NCI-H2029 (cell line): ENCODE results near the gene GBP6.
"Not testable (repeated sequence)": the region's sequence is repeated elsewhere in the genome, so short reads cannot be mapped to it uniquely, and the experiment has no call there.

Source experiments
- DNase-seq: peaks from one replicate; lab custom pipeline; 2025; lab: John Stamatoyannopoulos, UW

GBP6 gene, protein sequence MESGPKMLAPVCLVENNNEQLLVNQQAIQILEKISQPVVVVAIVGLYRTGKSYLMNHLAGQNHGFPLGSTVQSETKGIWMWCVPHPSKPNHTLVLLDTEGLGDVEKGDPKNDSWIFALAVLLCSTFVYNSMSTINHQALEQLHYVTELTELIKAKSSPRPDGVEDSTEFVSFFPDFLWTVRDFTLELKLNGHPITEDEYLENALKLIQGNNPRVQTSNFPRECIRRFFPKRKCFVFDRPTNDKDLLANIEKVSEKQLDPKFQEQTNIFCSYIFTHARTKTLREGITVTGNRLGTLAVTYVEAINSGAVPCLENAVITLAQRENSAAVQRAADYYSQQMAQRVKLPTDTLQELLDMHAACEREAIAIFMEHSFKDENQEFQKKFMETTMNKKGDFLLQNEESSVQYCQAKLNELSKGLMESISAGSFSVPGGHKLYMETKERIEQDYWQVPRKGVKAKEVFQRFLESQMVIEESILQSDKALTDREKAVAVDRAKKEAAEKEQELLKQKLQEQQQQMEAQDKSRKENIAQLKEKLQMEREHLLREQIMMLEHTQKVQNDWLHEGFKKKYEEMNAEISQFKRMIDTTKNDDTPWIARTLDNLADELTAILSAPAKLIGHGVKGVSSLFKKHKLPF

DNA sequence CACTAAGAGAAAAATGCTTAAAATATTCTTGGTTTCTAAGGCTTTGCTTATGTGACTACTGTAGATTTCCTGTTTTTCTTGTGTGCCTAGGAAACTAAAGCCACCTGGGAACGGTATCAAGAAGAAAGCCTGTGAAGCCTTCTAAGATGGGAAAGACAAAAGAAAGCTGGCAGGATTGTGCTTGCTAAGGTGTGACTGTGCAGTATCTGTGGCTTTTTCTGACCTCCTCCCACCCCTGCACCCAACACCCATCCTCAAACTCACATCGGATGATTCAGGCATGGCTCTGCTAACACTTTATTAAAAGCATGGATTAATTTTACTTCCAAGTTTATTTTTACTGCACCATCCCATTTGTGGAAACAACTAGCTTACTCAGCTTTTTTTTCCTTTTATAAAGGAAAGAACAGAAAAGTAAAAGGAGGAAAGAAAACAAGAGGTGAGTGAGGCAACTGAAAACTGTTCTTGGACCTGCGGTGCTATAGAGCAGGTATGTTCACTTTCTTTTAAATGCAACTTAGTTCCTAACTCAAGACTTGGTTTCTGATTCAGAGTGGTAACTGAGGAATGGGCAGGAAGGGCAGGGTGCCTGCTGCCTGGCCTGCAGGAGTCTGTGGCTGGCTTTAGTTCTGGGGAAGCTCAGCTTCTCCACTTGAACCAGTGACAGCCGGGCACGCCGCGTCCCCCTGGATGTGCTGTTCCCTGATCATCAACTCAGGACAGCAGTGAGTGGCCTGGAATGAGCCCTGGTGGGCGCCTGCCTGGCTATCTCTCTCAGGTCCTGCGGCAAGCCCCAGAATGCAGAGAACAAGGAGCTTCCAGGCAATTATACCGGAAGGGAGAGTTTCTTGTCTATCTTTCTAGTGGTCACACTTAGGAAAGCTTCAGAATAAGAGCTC lies at the start of gene GBP6:
Gene GBP6 (plus strand): TSS at position 422 of the 899 bp plus-strand sequence. CDS start 4,493 bp downstream, outside the sequence.
- DNase-seq = no peak

DNA sequence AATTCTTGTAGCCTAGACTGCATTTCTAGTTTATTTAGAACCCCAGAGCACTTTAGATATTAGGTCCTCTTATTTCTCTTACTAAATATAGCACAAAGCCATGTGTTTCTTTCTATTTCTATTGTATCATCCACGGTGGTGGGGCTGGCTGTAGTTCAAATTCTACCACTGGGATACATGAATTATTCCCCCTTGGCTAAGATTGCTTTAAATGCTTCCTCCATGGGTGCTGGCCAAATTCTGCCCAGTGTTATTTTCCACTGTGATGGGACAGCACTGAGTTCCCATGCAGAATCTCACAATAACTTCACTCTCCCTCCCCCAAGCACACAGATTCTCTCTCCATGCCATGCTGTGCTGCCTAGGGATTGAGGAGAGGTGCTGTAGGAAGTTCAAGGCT lies 41.5 kb upstream of the GBP6 start:
- DNase-seq = no peak

DNA sequence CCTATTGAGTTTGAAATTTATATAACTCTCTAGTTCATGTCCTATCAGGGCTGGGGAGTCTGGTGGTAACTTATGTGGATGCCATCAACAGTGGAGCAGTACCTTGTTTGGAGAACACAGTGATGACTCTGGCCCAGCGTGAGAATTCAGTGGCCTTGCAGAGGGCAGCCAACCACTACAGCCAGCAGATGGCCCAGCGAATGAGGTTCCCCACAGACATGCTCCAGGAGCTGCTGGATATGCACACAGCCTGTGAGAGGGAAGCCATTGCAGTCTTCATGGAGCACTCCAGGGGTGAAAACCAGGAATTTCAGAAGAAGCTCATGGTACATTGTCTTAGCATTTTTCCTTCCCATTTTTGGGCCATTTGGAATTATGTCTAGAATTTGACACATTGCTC lies 32.0 kb upstream of the GBP6 start:
- DNase-seq = no peak

DNA sequence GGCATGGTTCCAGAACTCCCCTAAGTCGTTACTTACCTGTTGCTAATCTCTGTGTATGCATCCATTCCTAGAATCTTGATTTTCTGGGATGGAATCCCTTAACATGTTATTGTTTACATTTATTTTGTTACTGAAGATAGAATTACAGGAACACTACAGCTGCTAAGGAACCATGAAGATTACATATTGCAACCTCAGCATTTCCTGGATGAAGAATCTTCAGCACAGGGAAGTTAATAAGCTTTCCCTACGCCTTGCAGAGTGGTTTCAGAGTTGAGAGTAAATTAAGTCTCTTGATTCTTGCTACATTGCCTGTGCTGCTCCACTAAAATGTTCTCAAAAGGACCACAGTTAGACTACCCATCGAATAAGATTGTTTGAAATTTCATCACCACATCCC lies 31.4 kb upstream of the GBP6 start:
- no peak for DNase-seq

DNA sequence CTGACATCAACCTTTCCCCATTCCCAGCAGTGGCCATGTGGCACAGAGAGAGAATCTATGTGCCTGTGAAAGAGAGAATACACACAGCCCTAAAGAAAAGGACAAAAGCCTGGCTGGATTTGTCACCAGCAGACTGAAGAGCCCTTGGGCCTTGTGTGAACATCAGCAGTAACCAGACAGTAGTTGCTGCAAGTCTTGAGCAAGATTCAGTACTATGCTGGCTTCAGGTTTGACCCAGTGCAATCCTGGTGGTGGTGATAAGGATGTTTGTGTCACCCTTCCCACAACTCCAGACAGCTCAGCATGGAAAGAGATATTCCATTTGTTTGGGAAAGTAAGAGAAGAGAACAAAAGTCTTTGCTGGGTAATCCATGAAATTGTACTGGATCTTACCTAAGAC lies 28.4 kb upstream of the GBP6 start:
- no peak for DNase-seq

DNA sequence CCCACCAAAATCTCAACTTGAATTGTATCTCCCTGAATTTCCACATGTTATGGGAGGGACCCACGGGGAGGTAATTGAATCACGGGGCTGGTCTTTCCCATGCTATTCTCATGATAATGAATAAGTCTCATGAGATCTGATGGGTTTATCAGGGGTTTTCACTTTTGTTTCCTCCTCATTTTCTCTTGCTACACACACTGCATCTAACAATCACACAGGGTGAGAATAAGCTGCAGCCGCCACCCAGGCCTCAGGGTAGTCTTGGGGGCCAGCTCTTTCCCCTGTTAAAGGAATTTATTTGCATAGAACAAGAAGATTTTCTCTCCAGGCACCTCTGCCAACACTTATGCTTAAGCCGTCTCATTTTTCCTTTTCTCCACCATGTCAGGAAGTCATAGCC lies 26.0 kb upstream of the GBP6 start:
- no peak for DNase-seq

DNA sequence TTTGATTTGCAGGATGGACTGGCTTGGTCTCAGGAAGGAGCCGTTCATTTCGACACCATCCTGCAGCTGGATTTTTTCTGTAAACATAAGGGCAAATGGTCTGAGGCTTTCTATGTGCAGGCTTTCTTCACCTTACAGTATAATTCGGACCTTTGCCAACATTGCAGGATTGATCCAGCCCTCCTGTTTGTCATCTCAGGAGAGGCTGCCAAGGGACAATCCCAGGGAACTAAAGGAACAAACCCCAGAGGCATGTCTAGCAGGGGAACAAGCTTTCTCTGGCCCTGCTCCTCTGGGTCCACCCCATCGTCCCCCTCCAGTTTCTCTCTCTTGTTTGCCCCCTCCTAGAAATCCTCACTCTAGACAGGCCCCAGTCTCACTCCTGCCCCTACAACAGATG lies 24.8 kb upstream of the GBP6 start:
- DNase-seq = peak; percentile 21

DNA sequence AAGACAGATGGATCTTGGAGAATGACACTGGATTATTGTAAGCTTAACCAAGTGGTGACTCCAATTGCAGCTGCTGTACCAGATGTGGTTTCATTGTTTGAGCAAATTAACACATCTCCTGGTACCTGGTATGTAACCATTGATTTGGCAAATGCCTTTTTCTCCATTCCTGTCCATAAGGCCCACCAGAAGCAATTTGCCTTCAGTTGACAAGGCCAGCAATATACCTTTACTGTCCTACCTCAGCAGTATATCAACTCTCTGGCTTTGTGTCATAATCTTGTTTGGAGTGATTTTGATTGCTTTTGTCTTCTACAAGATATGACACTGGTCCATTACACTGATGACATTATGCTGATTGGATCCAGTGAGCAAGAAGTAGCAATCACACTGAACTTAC lies 18.4 kb upstream of the GBP6 start:
- not testable (repeated sequence) for DNase-seq

DNA sequence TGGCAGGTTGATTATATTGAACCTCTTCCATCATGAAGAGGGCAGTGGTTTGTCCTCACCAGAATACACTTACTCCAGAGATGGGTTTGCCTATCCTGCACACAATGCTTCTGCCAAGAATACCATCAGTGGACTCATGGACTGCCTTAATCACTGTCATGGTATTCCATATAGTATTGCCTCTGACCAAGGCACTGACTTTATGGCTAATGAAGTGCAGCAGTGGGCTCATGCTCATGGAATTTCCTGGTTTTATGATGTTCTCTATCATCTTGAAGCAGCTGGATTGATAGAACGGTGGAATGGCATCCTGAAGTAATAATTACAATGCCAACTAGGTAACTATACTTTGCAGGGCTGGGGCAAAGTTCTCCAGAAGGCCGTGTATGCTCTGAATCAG lies 16.6 kb upstream of the GBP6 start:
- no peak for DNase-seq

DNA sequence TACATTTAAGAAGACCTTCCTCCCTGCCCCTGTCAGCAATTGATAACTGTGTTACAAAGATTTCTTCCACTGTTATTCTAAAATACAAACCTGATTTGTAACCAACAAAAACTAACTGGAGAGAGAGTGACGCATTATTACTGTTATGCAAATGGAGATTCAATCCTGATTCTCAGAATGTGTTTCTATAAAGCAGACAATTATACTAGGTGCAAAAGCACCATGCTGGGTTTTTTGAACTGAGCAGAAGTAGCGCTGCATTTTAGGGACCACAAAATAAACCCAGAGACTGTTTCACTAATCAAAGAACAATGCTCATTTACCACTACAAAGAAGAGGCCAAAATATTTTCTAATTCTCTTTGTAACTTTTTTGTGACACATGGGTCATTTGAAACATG lies 13.6 kb upstream of the GBP6 start:
- no peak for DNase-seq

DNA sequence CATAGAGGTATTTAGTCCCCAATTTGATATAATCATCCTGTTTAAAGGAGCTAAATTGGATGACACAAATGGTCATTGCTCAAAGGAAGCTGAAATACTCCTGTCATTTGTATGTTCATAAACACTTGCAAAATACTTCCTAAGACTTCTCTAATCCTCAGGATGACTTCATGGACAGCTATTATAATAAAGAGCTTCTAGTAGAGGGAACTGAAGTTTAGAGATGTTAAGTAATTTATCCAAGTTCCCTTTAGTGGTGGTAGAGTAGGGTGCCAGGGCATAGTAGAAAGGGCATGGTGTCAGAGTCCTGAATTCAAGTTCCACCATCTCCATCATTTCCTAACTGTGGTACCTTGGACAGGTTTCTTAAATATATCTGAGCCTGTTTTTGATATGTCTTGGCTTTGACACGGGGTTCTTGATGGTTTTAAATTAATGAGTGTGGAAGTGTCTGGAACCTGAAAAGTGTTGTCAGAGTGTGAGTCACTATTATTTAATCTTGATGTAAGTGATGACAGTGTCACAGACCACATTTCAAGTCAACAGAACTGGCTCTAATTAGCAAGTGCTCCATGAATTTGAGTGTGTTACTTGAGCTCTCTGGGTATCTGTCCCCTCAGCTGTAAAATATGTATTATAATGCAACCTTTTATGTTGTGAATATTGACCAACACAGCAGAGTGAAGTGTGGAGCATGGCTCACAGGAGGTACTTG lies 12.1 kb upstream of the GBP6 start:
- DNase-seq = peak; percentile 61

DNA sequence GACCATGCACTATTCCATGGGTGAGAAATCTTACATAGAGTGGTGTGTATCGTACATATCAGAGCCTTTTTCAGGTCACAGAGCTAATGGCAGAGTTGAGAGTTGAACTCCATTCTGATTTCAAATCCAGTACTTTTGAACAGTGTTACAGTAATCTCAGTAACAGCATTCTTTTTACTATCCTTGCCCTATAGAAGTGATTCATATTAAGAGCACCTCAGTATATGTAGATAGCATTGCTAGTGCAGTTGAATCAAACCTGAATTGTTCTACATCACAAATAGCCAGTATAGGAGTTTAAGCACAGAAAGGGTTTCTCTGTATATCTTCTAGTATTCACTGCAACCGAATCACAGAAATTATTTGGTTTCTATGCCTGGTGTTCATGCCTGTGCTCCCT lies 11.4 kb upstream of the GBP6 start:
- DNase-seq = no peak

DNA sequence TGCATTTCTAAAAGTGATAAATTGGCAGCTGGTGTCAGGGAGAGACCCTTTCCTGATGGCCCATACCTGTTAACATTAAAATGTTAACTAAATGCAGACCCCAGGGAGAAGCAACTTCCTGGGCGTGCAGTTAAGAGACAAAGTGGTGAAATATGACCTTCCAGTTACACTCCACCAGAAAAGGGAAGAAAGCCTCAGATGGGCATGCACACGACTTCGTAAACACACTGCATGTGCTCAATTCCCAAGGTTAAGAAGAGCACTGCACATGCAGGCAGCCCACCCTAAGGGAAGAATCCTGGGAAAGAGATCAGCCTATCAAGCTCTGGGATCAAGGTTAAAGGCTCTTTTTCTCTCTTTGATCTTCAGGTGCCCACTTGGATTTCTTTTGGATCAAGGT lies 9.7 kb upstream of the GBP6 start:
- no peak for DNase-seq

DNA sequence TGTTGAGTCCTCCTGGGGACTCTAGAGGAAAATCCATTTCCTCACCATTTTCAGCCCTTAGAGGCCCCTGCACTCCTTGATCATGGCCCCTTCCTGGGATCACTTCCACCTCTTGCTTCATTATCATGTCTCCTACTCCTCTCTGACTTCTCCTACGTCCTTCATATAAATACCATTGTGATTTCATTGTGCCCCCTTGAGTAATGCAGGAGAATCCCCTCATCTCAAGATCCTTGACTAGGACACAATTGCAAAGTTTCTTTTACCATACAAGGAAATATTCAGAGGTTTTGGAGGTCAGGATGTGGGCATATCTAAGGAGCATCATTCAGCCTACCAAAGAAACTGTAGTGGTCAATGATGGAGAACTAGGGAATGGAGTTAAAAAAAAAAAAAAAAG lies 8.8 kb upstream of the GBP6 start:
- no peak for DNase-seq

DNA sequence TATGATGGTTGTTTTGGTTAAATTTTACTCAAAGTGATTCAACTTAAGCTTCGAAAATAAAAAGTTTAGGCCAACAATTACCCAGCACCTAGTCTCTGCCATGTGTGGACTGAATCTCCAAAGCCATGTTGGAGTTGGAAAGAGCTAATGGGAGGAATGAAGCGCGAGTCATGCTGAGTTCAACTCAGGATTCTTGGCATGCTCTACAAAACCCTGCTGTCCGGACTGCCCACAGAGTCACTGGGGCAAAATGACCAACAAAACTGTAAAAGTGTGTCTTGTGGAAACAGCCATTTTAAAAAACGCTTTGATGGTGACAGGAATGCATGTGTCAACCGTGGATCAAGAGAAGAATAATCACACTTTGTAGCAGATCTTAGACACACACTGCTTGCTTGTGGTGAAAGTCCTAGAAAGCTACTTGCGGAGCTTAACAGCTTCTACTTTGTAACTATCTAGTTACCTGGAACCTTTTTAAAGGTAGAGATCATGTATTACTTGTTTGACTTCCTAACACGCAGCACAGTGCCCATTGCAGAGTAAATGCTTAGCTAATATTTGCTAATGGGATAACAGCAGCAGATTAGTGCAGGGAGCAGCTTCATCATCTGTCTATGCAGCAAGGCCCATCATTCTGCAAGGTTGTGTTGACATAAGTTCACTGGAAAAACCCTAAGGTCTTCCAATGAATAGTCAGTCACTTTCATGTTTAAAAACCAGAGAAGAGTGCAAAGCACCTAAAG lies 7.0 kb upstream of the GBP6 start:
- no peak for DNase-seq

DNA sequence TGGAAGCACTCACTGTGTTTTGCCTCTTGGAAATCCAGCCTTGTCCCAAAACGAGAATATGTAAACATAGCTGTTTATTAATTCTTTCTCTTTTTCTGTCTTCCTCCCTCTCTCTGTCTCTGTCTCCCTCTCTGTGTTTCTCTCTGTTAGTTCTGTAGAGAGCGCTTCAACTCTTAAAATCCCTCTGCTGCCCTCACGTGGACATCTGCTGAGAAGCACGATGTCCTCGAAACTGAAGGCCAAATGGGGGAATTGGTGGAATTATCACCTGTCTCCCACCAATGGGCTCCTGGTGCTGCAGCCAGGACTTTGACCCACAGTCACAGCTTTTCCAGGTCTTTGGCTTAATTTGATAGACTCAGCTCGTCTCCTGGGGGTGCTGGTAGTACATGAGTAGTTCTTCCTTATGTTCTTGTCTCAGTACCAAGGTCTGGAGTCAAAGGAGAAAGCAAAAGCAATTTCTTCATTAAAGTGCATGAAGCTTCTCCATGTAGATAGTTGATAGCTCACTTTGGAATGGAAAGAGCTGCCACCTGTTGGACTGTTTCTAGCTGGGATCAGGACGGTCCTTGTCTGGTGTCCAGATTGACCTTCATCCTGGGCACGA lies 5.5 kb upstream of the GBP6 start:
- peak; percentile 87 for DNase-seq

DNA sequence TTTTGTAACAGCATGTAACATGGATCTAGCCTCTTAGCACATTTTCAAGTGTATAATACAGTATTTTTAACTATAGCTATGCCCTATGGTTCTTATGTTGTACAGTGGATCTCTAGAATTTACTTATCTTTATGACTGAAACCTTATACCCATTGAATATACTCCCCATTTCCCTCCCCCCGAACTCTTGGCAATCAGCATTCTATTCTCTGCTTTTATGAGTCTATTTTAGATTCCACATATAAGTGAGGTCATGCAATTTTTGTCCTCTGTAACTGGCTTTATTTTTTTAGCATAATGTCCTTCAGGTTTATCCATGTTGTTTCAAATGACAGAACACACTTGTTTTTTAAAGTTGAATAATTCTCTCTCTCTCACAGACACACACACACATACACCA lies 3.1 kb upstream of the GBP6 start:
- peak; percentile 54 for DNase-seq

DNA sequence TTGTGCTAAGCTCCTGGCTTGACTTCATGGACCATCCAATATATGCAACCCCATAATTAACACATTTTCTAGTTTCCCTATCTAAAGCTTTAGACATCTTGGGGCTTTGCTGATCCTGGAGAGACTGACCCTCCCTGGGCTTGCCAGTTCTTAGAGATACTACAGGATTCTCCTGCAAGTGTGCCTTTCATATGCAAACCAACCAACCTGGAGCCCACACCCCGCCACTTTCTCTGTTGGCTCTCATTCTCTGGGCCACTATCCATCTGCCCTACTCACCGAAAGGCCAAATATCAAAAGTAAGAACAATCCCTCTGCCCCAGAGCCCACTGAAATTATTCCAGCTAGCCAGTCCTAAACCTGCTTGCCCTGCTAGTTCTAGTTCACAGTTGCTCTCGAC lies 2.2 kb upstream of the GBP6 start:
- no peak for DNase-seq

DNA sequence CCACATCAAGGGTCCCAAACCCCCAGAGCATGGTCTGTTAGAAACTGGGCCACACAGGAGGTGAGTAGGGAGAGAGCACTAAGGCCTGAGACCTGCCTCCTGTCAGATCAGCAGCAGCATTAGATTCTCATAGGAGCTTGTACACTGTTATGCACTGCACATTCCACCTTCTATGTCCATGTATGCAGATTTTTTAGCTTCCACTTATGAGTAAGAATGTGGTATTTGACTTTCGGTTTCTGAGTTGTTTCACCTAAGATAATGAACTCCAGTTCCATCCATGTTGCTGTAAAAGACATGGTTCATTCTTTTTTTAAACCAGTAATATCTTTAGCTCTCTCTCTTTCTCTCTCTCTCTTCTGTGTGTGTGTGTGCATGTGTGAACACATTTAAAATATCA lies 663 bp upstream of the GBP6 start:
- DNase-seq = no peak

DNA sequence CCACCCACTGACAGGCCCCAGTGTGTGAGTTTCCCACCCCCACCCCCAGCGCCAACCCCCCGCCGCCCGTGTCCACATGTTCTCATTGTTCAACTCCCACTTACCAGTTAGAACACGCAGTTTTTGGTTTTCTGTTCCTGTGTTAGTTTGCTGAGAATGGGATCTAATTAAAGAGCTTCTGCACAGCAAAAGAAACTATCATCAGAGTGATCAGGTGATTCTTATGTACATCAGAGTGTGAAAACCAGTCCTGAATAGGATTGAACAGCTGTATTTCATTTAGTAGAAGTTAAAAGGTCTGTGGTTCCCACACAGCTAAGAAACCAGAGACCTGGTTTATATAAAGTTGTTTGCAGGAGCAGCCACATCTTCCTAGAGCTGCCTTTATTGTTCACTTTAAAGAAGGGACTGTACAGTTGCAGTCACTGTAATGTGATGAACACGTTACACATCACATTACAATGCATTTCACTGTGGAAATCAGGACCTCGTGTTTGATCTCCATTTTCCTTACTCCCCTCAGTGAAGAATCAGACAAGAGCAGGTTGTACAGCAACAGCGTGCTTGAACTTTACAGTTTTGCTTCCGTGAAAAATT lies 1.2 kb downstream of the GBP6 start:
- no peak for DNase-seq

DNA sequence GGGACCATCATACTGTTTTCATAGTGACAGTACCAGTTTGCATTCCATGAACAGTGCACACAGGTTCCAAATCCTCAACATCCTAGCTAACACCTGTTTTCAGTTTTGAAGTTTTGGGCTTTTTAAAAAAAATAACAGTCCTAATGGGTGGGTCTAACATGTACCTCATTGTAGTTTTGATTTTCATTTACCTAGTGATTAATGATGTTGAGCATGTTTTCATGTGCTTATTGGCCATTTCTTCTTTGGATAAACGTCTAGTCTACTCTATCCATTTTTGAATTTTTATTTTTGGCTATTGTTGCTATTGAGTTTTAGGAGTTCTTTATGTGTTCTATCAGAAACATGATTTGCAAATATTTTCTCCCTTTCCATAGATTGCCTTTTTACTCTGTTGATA lies 3.4 kb downstream of the GBP6 start:
- no peak for DNase-seq
